T-cell (primary cell): Measurements from ENCODE around the gene MYBPHL. TPM values are rescaled to one million over a fixed set of nuclear protein-coding genes. Genes with fewer than 3 reads are reported as not detected.

Source experiments
- ATAC-seq, 4 experiments: fragments of 200-7000 bp in 3 of 4; fragments of 150-1000 bp in 1 of 4; cut with Tn5 transposase; replicated peaks in 1 of 4; 1 replicate in 3 of 4; 2 replicates in 1 of 4; pipeline ENCODE4 v1.10.0; 2021; ENCODE audit warnings: moderate library complexity in 3 of 4, mild to moderate bottlenecking in 2 of 4, moderate number of reproducible peaks in 1 of 4
- CTCF ChIA-PET, 2 donors: fragments of 300-600 bp; sonication (Branson Sonifier 250); formaldehyde crosslinking; loops; one replicate each; lab custom pipeline; 2022; ENCODE audit warnings: antibody characterized with exemption in 2 of 2; lab: Charles Lee
- POLR2A ChIA-PET, 2 donors: fragments of 300-600 bp; sonication (Branson Sonifier 250); formaldehyde crosslinking; loops; one replicate each; lab custom pipeline; 2022; ENCODE audit warnings: antibody characterized with exemption in 2 of 2; lab: Charles Lee
- DNase-seq, 35 experiments: peaks; one replicate each; pipeline versions ENCODE4 v3.0.0 to v3.0.0-alpha.2; 2013 to 2023
- H3K27ac ChIP-seq: one replicate; pipeline ENCODE4 v1.5.1; 2013; ENCODE audit warnings: low read length
- H3K27me3 ChIP-seq, 2 experiments: replicated peaks in 1 of 2; 1 replicate in 1 of 2; 2 replicates in 1 of 2; pipeline versions ENCODE4 v1.6.1 to v1.7.0; 2013; ENCODE audit warnings: low read length in 1 of 2, mixed read lengths in 1 of 2; ENCODE audit not compliant: control insufficient read depth in 2 of 2, insufficient read depth in 2 of 2; ENCODE audit errors: extremely low read depth in 1 of 2
- H3K36me3 ChIP-seq, 2 donors: 1 replicate in 1 of 2; 2 replicates in 1 of 2; pipeline versions ENCODE4 v1.6.1 to v1.7.0; 2013; ENCODE audit warnings: low read length in 1 of 2; ENCODE audit not compliant: control insufficient read depth in 2 of 2, insufficient read depth in 1 of 2; ENCODE audit errors: extremely low read depth in 1 of 2
- H3K4me1 ChIP-seq, 2 experiments: 1 replicate in 1 of 2; 2 replicates in 1 of 2; pipeline versions ENCODE4 v1.6.1 to v1.7.0; 2013; ENCODE audit warnings: low read length in 2 of 2, mixed read lengths in 1 of 2; ENCODE audit not compliant: insufficient read depth in 2 of 2, control insufficient read depth in 1 of 2; ENCODE audit errors: extremely low read depth in 1 of 2
- H3K4me3 ChIP-seq, 2 donors: 1 replicate in 1 of 2; 2 replicates in 1 of 2; pipeline versions ENCODE4 v1.5.1 to v1.7.0; 2013; ENCODE audit warnings: mild to moderate bottlenecking in 2 of 2, low read length in 1 of 2, moderate library complexity in 1 of 2; ENCODE audit not compliant: control insufficient read depth in 1 of 2; ENCODE audit errors: extremely low read depth in 1 of 2
- H3K9me3 ChIP-seq: 2 replicates; pipeline ENCODE4 v1.7.0; 2013
- H3K27ac Mint-ChIP-seq, 2 donors: one replicate each; pipeline ENCODE4 v1.8.0; 2020 to 2021; ENCODE audit warnings: mild to moderate bottlenecking in 2 of 2, mixed read lengths in 2 of 2
- H3K27me3 Mint-ChIP-seq, 2 donors: one replicate each; pipeline ENCODE4 v1.8.0; 2021 to 2022; ENCODE audit warnings: mixed read lengths in 2 of 2
- H3K36me3 Mint-ChIP-seq: one replicate; pipeline ENCODE4 v1.8.0; 2021; ENCODE audit warnings: mixed read lengths
- H3K4me1 Mint-ChIP-seq, 3 donors: one replicate each; pipeline ENCODE4 v1.8.0; 2020 to 2022; ENCODE audit warnings: mixed read lengths in 3 of 3, mild to moderate bottlenecking in 1 of 3
- H3K4me3 Mint-ChIP-seq, 3 donors: one replicate each; pipeline ENCODE4 v1.8.0; 2020 to 2022; ENCODE audit warnings: mild to moderate bottlenecking in 3 of 3, mixed read lengths in 3 of 3, moderate library complexity in 3 of 3
- H3K9me3 Mint-ChIP-seq, 3 donors: one replicate each; pipeline ENCODE4 v1.8.0; 2020 to 2022; ENCODE audit warnings: mixed read lengths in 3 of 3
- WGBS: methylation state at CpG from one replicate; pipeline ENCODE4 v1.1.5; 2013; ENCODE audit warnings: missing lambda C conversion rate; ENCODE audit not compliant: insufficient coverage; 5-methylcytosine and 5-hydroxymethylcytosine counted together
- total RNA-seq, 35 experiments: library from RNA in 6 of 35; stranded (reverse) in 6 of 35; fragments of 120-200 nt in 1 of 35; gene quantifications; one replicate each; pipeline versions ENCODE4 v1.2.1 to v1.2.4 and lab custom pipeline; 2013 to 2026

Gene MYBPHL
- total RNA-seq, 5 donors from 2014 or later (not counting 1 experiment from before 2014, with no cell fraction given): not detected

GRCh38 chr1:109283748-109284600, 22.8 kb downstream of the MYBPHL start:
- no peaks in the 10 kb centered on the region for H3K9me3 Mint-ChIP-seq
- CTCF ChIA-PET: interaction anchor here in 1 of 2 donors (1.2 kb wide), 1 partner anchor 248 kb away, joined by 9 read pairs; no protein-coding TSS in a partner anchor
- POLR2A ChIA-PET: interaction anchor here in 1 of 2 donors (0.6 kb wide), 1 partner anchor 247 kb away, joined by 3 read pairs; no protein-coding TSS in a partner anchor
- Histone ChIP-seq H3K4me1 (peaks cover 6 to 23% of the 10 kb centered on the region in 2 experiments), H3K36me3 (no peaks in the 10 kb centered on the region), H3K9me3 (no peaks in the 10 kb centered on the region), H3K4me3 (peak overlapping the region; percentile 82 to 88), H3K27ac (peak overlapping the region; percentile 56), H3K27me3 (peaks cover 0 to 2% of the 10 kb centered on the region in 2 experiments)
- H3K27me3 Mint-ChIP-seq: no peaks in the 10 kb centered on the region
- H3K36me3 Mint-ChIP-seq: no peaks in the 10 kb centered on the region
- ATAC-seq: no peak
- peak overlapping the region; percentile 86 to 91 for H3K27ac Mint-ChIP-seq
- 100% methylated on average over 2 of the region's 17 CpGs for WGBS
- peak overlapping the region; percentile 92 to 97 (median 94) for H3K4me3 Mint-ChIP-seq
- DNase-seq: peak in 1 of 35 experiments; percentile 5
- H3K4me1 Mint-ChIP-seq: peaks cover 18 to 21% (median 18%) of the 10 kb centered on the region in 3 donors

GRCh38 chr1:109282952-109283747, 23.7 kb downstream of the MYBPHL start, which contains the start of gene PSRC1:
PSRC1 (minus strand) TSS chr1:109283145.
- Mint-ChIP-seq H3K27ac (peak within 1 kb of the TSS; percentile 86 to 91), H3K27me3 (no peaks in the 10 kb centered on the region), H3K36me3 (no peaks in the 10 kb centered on the region), H3K4me1 (peaks cover 18 to 21% (median 18%) of the 10 kb centered on the region in 3 donors), H3K9me3 (no peaks in the 10 kb centered on the region), H3K4me3 (peak within 1 kb of the TSS; percentile 92 to 97 (median 94))
- peak within 1 kb of the TSS; percentile 56 for H3K27ac ChIP-seq
- peak within 1 kb of the TSS; percentile 82 to 88 for H3K4me3 ChIP-seq
- DNase-seq (peak; percentile 69 to 94 (median 83)), ATAC-seq (peak; percentile 96 to 98 (median 96))
- 2% methylated on average over 40 of the region's 56 CpGs for WGBS
- H3K9me3 ChIP-seq: no peaks in the 10 kb centered on the region
- ChIA-PET CTCF (interaction anchor here (0.6 to 1.7 kb wide), 8 partner anchors 116 to 547 kb away, joined by 3 to 12 read pairs (median 5); partner anchors contain the start of genes ATXN7L2 (in 1 of the 2) and PSMA5 (in 1 of the 2)), POLR2A (interaction anchor here (0.6 kb wide), 3 partner anchors 126 to 248 kb away, joined by 3 read pairs; no protein-coding TSS in a partner anchor)
- no peaks in the 10 kb centered on the region for H3K36me3 ChIP-seq
- peaks cover 6 to 23% of the 10 kb centered on the region in 2 experiments for H3K4me1 ChIP-seq
- H3K27me3 ChIP-seq: peaks cover 0 to 2% of the 10 kb centered on the region in 2 experiments

GRCh38 chr1:109282497-109282951, 24.3 kb downstream of the MYBPHL start:
- CTCF ChIA-PET: interaction anchor here (0.6 to 1.7 kb wide), 8 partner anchors 117 to 250 kb away, joined by 3 to 12 read pairs (median 5); partner anchors contain the start of genes ATXN7L2 (in 1 of the 2) and PSMA5 (in 1 of the 2)
- peak overlapping the region; percentile 82 to 88 for H3K4me3 ChIP-seq
- no peaks in the 10 kb centered on the region for H3K36me3 Mint-ChIP-seq

GRCh38 chr1:109281680-109282496, 24.9 kb downstream of the MYBPHL start:
- no peaks in the 10 kb centered on the region for H3K9me3 Mint-ChIP-seq
- H3K27ac ChIP-seq: no peak overlapping the region
- DNase-seq: no peak

More at GRCh38 chr1:109282497-109282951, 24.3 kb downstream of the MYBPHL start:
- DNase-seq: no peak
- H3K9me3 Mint-ChIP-seq: no peaks in the 10 kb centered on the region
- peaks cover 6 to 24% of the 10 kb centered on the region in 2 experiments for H3K4me1 ChIP-seq
- POLR2A ChIA-PET: no interaction called here
- H3K36me3 ChIP-seq: no peaks in the 10 kb centered on the region
- no peaks in the 10 kb centered on the region for H3K27me3 Mint-ChIP-seq
- H3K27me3 ChIP-seq: peaks cover 0 to 2% of the 10 kb centered on the region in 2 experiments
- 17% methylated on average over 9 of the region's 10 CpGs for WGBS
- peaks cover 18 to 21% (median 18%) of the 10 kb centered on the region in 3 donors for H3K4me1 Mint-ChIP-seq
- ATAC-seq: no peak
- H3K9me3 ChIP-seq: no peaks in the 10 kb centered on the region
- H3K4me3 Mint-ChIP-seq: peak overlapping the region; percentile 92 to 97 (median 94)
- no peak overlapping the region for H3K27ac ChIP-seq
- peak overlapping the region in 1 of 2 donors; percentile 91 for H3K27ac Mint-ChIP-seq

GRCh38 chr1:109280862-109281261, 25.9 kb downstream of the MYBPHL start:
- Mint-ChIP-seq H3K36me3 (no peaks in the 10 kb centered on the region), H3K27me3 (no peaks in the 10 kb centered on the region), H3K4me3 (no peak overlapping the region), H3K27ac (no peak overlapping the region), H3K4me1 (peaks cover 21 to 25% (median 22%) of the 10 kb centered on the region in 3 donors), H3K9me3 (no peaks in the 10 kb centered on the region)
- H3K9me3 ChIP-seq: no peaks in the 10 kb centered on the region
- no peak overlapping the region for H3K27ac ChIP-seq
- POLR2A ChIA-PET: no interaction called here
- WGBS: 100% methylated on average over 2 of the region's 12 CpGs
- peaks cover 0 to 2% of the 10 kb centered on the region in 2 experiments for H3K27me3 ChIP-seq
- peaks cover 6 to 28% of the 10 kb centered on the region in 2 experiments for H3K4me1 ChIP-seq
- H3K36me3 ChIP-seq: no peaks in the 10 kb centered on the region
- ATAC-seq (no peak), DNase-seq (no peak)
- no peak overlapping the region for H3K4me3 ChIP-seq
- CTCF ChIA-PET: interaction anchor here in 1 of 2 donors (1.0 kb wide), 1 partner anchor 100 kb away, joined by 3 read pairs; no protein-coding TSS in a partner anchor

More at GRCh38 chr1:109281680-109282496, 24.9 kb downstream of the MYBPHL start:
- Mint-ChIP-seq H3K27ac (no peak overlapping the region), H3K4me1 (peaks cover 21 to 25% (median 22%) of the 10 kb centered on the region in 3 donors), H3K27me3 (no peaks in the 10 kb centered on the region), H3K4me3 (peak overlapping the region; percentile 92 to 97 (median 94)), H3K36me3 (no peaks in the 10 kb centered on the region)
- Histone ChIP-seq H3K27me3 (peaks cover 0 to 2% of the 10 kb centered on the region in 2 experiments), H3K4me3 (no peak overlapping the region), H3K9me3 (no peaks in the 10 kb centered on the region), H3K4me1 (peaks cover 6 to 28% of the 10 kb centered on the region in 2 experiments), H3K36me3 (no peaks in the 10 kb centered on the region)
- ChIA-PET CTCF (interaction anchor here (0.6 to 1.7 kb wide), 5 partner anchors 101 to 251 kb away, joined by 3 to 12 read pairs (median 5); partner anchors contain the start of gene ATXN7L2 (in 1 of the 2)), POLR2A (no interaction called here)
- 90% methylated on average over 18 of the region's 28 CpGs for WGBS
- ATAC-seq: no peak
